Bronchial epithelial cell (primary cell): ENCODE results near the gene CREB5. TPM values are rescaled to one million over a fixed set of nuclear protein-coding genes. Genes with fewer than 3 reads are reported as not detected.

ENCODE experiments used
- DNase-seq: peaks from one replicate; pipeline ENCODE4 v3.0.0-alpha.2; 2010; ENCODE audit warnings: low read depth
- FAIRE-seq: peaks from 2 replicates; lab custom pipeline; 2011; peaks lifted over from hg19 to GRCh38; lab: Jason Lieb, UNC
- H3K27me3 ChIP-seq: 2 replicates; pipeline ENCODE4 v1.5.1; 2011; ENCODE audit warnings: low read length; ENCODE audit not compliant: control insufficient read depth, insufficient read depth
- H3K36me3 ChIP-seq: 2 replicates; pipeline ENCODE4 v1.5.1; 2011; ENCODE audit warnings: low read length; ENCODE audit not compliant: control insufficient read depth, insufficient read depth
- H3K4me3 ChIP-seq: 2 replicates; pipeline ENCODE4 v1.5.1; 2011; ENCODE audit warnings: mild to moderate bottlenecking, low read depth, low read length, control low read depth
- total RNA-seq: library from RNA; depleted of rRNA; stranded (reverse); fragments of >200 nt; gene quantifications from 2 replicates; pipeline ENCODE4 v1.2.1, GENCODE V29; 2014
- TF ChIP-seq, protein P1 (sequence below): IDR thresholded peaks from 2 replicates; pipeline ENCODE4 v1.5.1; 2011; ENCODE audit warnings: mild to moderate bottlenecking, moderate library complexity, low read length, control low read depth, inconsistent platforms; ENCODE audit not compliant: insufficient read depth, severe bottlenecking

Gene CREB5
- total RNA-seq, 1 donor from 2014 or later: 2.1 TPM

DNA sequence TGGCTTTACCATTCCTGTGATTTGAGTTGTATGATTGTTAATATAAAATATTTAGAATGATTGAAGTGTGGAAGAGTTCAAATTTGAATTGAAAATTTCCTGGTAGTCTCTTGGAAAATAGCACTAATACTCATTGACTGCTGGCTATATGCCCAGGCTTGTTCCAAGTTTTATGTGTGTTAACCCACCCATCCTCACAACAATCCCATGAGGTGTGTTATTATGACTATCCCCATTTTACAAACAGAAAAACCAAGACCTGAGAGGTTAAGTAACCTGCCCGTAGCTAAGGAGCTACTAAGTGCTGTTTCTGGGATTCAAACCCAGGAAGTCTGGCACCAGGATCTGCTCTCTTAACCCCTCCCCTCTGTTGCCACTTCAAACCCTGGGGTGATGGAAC, 213.9 kb downstream of the CREB5 start:
- DNase-seq: peak; percentile 54
- Histone ChIP-seq H3K27me3 (no peaks in the 10 kb centered on the region), H3K4me3 (no peak overlapping the region), H3K36me3 (no peaks in the 10 kb centered on the region)
- TF ChIP-seq, protein P1, sequence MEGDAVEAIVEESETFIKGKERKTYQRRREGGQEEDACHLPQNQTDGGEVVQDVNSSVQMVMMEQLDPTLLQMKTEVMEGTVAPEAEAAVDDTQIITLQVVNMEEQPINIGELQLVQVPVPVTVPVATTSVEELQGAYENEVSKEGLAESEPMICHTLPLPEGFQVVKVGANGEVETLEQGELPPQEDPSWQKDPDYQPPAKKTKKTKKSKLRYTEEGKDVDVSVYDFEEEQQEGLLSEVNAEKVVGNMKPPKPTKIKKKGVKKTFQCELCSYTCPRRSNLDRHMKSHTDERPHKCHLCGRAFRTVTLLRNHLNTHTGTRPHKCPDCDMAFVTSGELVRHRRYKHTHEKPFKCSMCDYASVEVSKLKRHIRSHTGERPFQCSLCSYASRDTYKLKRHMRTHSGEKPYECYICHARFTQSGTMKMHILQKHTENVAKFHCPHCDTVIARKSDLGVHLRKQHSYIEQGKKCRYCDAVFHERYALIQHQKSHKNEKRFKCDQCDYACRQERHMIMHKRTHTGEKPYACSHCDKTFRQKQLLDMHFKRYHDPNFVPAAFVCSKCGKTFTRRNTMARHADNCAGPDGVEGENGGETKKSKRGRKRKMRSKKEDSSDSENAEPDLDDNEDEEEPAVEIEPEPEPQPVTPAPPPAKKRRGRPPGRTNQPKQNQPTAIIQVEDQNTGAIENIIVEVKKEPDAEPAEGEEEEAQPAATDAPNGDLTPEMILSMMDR: no peak
- FAIRE-seq: no peak

DNA sequence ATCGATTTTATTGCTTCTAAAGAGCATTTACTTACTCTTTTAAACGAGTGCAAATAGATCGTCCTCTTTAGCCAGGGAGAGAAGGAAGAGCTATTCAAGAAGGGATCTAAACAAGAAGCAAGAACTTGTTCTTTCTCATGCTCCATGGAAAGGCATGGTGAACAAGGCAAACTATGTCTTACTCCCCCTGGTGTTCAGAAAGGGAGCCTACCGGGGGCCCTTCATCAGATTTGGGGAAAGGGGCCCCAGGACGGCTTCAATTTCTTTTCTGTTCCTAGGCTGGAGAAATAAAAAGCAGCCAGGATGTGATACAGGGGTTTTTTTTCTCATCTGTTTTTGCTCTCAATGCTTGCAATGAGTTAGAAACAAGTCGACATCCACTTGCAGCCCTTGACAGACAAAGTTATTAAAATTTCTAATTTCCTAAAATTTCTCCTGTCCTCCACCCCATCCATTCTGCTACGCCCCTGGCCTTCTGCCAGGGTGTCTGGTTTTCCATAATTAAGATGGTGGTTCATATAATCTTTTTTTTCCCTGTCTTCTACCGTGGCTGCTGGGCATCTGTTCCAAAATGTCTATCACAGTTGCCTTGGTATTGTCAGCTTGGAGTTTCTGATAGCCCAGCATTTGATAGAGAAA, 214.4 kb downstream of the CREB5 start:
- Histone ChIP-seq H3K4me3 (no peak overlapping the region), H3K27me3 (no peaks in the 10 kb centered on the region), H3K36me3 (no peaks in the 10 kb centered on the region)
- TF ChIP-seq, protein P1: peak; percentile 70
- FAIRE-seq (no peak), DNase-seq (peak; percentile 52)

DNA sequence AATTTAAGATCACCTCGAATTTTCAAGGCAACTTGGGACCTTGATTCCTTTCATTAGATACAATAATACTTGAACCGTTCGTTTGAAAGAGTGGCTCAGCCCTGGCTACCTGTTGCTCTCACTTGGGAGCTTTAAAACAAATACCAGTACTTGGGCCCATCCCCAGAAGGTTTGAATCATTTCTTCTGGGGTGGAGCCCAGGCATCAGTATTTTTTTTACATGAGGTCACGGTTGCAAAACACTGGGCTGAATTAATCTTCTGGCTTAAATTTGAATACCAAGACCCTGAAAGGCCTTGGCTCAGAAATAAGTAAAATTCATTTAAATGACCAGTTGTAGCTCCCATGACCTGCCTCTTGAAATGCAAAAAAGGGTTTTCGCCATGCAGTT, 214.9 kb downstream of the CREB5 start:
- Histone ChIP-seq H3K36me3 (no peaks in the 10 kb centered on the region), H3K27me3 (peaks cover 2% of the 10 kb centered on the region), H3K4me3 (no peak overlapping the region)
- FAIRE-seq (no peak), DNase-seq (no peak)
- TF ChIP-seq, protein P1: no peak

DNA sequence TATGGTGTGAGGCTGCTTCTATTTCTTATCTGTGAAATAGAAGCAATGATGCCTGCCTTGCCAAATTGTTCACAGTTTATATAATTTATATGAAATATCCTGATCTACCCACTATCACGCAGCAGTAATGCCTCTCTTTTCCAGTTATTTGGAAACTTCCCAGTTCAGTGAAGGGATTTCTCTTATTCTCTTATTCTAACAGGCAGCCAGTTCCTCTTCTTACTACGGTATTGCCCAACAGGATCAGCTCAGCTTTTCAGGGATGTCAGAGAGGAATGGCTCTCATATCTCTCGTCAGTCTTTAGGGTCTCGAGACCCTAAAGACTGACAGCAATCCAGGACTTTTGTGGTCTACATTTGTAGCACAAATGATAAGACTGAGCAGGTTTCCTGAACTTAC, 215.6 kb downstream of the CREB5 start:
- FAIRE-seq (peak; percentile 18), DNase-seq (no peak)
- TF ChIP-seq, protein P1: no peak
- Histone ChIP-seq H3K27me3 (peaks cover 2% of the 10 kb centered on the region), H3K4me3 (no peak overlapping the region), H3K36me3 (no peaks in the 10 kb centered on the region)

DNA sequence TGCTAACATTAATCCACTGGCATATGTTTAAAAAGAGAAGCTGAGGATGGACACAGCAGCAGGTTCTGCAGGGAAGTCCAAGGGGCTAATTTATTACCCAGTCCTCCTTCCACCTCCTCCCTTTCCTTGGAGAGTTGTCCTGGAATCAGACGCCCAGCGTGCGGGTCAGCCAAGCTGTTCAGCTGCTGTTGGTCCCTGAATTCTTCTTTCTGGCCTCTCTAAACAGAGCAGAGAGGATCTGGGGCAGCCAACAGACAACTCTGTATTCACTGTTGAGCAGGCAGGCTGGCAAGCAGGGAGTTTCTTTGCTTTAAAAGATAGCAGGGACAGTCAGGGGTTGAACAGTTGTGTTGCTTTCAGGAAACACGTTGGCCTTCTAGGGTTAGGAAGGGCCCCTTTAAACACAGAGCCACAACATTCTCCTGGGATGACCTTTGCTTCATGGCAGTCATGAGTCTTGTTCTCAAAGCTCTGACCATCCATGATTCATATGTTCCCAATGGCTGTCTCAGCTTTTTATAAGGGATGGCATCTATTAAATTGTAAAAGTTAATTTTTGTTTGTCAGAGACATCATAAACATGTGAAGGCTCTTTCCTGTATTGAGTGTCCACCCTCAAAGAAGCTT, 217.0 kb downstream of the CREB5 start:
- DNase-seq: peak; percentile 24
- TF ChIP-seq, protein P1: no peak
- FAIRE-seq: peak; percentile 36
- H3K4me3 ChIP-seq: no peak overlapping the region
- H3K27me3 ChIP-seq: peaks cover 2% of the 10 kb centered on the region
- H3K36me3 ChIP-seq: no peaks in the 10 kb centered on the region
